ENCODE results near the gene ZSCAN26.
"Not testable (repeated sequence)": the region's sequence is repeated elsewhere in the genome, so short reads cannot be mapped to it uniquely, and the experiment has no call there.

Gene ZSCAN26

DNA sequence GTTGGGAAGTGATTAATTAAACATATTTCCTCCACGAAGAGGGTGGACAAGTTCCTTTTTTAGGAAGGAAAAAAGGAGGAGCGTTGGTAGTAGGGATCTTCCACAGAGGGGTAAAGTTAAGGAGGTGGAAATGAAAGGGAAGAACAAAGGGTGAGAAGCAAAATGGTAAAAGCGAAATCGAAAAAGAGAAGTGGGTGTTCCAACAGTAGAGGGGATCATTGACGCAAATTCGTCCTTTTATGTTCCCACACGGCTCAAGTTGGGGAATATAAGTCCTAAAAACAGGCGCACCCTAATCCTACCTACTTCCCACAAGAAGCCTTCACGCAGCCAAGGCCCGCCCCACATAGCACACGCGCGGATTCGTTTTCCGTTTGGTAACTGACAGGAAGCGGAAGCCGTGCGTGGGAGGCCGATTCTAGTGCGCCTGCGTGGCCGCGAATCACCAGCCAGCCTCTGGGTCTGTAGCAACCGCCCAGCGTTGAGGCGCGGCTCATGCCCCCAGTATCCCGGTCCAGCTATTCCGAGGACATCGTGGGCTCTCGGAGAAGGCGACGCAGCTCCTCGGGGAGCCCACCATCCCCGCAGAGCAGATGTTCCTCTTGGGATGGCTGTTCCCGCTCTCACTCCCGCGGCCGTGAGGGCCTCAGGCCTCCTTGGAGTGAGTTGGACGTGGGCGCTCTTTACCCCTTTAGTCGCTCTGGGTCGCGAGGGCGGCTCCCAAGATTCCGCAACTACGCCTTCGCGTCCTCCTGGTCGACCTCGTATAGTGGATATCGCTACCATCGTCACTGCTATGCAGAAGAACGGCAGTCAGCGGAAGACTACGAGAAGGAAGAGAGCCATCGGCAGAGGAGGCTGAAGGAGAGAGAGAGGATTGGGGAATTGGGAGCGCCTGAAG, 7.8 kb upstream of the ZSCAN26 start, which contains the start of gene NKAPL:
Gene NKAPL, plus strand, starts transcription at position 421 of the 901 bp plus-strand sequence. Its CDS starts 75 bp downstream, at position 496.
- DNase-seq = no peak

GRCh38 chr6:28263922-28264321, 3.0 kb upstream of the ZSCAN26 start:
- DNase-seq = no peak

DNA sequence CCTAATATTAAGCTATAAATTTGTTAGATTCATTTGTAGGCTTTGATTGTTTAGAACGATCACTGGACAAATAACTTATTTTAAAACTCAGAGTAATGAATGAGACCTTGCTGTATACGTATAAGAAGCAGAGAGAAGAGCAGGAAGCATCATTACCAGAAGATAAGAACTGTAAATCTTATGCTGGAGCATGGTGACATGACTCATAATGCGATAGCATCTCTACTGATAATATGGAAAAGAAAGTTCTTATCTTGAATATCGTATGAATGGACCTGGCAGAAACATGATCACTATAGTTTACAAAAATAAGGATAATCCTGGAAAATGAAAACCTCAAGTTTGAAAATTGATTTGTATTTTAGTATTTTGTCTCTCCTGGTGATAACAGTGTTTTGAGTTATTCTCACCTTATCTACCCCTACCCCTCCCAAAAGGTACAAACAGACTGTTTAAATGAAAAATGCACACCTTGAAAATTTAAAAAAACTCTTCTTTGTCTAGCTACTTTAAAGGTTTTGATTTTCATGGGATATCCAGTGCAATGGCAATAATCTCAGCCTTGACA, 2.0 kb upstream of the ZSCAN26 start:
- DNase-seq = no peak

- no peak for DNase-seq
These were observed 381 bp upstream of the ZSCAN26 start for GRCh38 chr6:28266563-28266961.

DNA sequence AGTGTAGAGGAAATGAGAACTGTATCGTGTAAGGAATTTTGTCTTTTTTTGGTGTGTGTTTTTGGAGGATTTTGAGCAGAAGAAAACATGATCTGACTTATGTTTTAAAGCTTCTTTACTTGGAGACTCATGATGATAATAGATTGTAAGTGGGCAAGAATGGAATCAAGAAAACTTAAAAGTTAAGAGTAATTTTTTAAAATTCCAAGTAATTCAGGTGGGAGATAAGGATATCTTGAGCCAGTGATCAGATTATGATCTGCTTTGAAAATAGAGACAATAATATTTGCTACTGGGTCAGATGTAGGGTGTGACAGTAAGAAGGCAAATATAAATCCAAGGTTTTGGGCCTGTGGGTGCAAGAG, 734 bp downstream of the ZSCAN26 start:
- DNase-seq = no peak

DNA sequence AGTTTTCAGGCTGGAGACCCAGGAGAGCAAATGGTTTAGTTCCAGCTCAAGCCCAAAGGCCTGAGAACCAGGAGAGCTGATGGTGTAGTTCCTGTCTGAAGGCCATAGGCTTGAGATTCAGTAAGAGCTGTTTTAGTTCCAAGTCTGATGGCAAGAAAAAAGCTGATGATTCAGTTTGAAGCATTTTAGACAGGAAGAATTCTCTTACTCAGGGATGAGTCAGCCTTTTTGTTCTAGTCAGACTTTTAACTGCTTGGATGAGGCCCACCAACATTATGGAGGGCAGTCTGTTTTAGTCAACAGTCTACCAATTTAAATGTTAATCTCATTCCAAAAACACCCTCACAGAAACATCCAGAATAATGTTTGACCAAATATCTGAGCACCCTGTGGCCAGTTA, 2.5 kb downstream of the ZSCAN26 start:
- no peak for DNase-seq

DNA sequence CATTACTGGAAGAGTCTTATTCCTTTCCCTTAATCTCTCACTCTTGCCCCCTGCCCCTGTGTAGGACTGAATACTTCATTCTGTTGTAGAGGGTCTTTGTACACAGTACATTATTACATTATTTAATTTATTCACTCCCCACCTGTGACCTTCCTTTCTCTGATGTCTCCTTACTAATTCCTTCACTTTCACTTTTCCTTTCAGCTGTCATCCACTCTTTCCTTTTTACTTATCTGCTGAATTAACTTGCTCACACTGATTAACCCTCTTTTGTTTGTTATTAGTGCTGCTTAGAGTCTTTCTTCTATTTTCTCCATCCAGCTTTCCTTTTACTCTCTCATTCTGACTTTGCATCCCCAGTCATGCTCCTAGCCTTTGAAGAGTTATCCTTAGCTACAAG, 7.9 kb downstream of the ZSCAN26 start:
- DNase-seq = no peak

DNA sequence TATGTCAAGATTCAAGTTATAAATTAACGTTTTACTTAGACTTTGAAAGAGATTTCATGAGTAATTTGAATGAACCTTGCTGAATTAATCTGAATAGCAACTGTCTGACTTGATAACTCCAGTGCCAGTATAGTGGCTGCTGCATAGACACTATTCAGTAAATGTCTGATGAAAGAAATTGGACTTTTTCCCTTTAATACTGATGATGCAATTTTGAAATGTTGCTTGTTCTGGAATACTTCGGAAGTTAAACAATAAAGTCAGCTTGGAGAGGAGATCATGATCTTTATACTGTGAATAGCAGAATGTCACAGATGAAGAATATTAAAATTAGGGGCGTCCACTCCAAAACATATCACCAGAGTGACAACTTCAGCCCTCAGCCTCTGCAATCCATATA, 10.8 kb downstream of the ZSCAN26 start:
- no peak for DNase-seq

GRCh38 chr6:28280595-28281287, 13.8 kb downstream of the ZSCAN26 start:
- DNase-seq = no peak

DNA sequence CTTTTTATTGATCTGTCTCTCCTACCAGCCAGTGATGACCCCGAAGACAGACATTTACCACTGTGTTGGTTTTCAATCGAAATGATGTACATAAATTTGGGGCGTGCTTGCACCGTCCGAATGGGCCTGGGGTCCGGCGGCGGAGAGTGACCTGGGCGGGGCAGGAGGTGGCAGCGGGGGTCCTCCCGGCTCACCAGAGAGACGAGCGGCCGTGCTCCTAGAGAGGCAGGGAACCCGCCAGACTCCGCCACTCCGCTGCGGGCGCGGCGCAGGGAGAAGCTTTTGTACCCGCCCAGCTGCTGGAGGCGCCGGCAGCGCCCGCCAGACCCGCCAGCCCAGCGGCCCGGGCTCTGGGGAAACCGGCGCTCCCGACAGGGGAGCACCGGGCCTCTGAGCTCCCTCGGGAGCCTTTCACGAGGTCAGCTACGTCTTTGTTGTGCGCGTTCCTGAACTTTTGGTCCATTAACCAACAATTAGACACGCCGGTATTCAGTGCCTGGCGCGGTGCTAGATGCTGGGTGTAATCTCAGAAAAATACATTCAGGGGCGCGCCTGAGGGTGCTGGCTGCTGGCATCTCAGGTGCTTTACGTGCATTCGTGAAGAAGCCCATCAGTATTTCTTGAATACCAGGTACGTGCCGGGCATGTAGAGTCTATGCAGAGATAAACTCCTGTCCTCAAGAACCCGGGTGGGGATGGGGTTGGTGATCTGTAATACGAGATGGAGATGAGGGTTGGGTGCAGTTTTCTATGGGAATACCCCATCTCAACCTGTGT, 14.5 kb downstream of the ZSCAN26 start, which contains the start of gene PGBD1:
Gene PGBD1, plus strand, starts transcription at position 285 of the 777 bp plus-strand sequence. CDS start 2,242 bp downstream, outside the sequence.
- peak; percentile 84 for DNase-seq

GRCh38 chr6:28282926-28283325, 16.0 kb downstream of the ZSCAN26 start:
- no peak for DNase-seq

DNA sequence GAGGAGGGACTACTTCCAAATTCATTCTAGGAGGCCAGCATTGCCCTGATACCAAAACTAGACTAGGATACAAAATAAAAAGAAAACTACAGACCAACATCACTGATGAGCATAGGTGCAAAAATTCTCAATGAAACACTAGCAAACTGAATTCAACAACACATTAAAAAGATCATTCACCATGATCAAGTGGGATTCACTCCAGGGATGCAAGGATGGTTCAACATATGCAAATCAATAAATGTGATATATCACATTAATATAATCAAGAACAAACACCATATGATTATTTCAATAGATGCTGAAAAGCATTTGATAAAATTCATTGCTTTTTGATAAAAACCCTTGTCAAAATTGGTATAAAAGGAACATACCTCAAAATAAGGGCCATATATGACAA, 24.6 kb downstream of the ZSCAN26 start:
- DNase-seq = no peak

- no peak for DNase-seq
These were observed 28.4 kb downstream of the ZSCAN26 start for GRCh38 chr6:28295326-28295725.

GRCh38 chr6:28296520-28297060, 29.6 kb downstream of the ZSCAN26 start:
- DNase-seq = no peak

- DNase-seq = no peak
These were observed 36.6 kb downstream of the ZSCAN26 start for GRCh38 chr6:28303570-28303969.

DNA sequence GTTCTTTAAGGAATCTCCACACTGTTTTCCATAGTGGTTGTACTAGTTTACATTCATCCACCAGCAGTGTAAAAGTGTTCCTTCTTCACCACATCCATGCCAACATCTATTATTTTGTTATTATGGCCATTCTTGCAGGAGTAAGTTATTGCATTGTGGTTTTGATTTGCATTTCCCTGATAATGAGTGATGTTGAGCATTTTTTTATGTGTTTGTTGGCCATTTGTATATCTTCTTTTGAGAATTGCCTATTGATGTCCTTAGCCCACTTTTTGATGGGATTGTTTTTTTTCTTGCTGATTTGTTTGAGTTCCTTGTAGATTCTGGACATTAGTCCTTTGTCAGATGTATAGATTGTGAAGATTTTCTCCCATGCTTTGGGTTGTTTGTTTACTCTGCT, 39.4 kb downstream of the ZSCAN26 start:
- not testable (repeated sequence) for DNase-seq

- DNase-seq = no peak
These were observed 44.3 kb downstream of the ZSCAN26 start for GRCh38 chr6:28311139-28311823.

DNA sequence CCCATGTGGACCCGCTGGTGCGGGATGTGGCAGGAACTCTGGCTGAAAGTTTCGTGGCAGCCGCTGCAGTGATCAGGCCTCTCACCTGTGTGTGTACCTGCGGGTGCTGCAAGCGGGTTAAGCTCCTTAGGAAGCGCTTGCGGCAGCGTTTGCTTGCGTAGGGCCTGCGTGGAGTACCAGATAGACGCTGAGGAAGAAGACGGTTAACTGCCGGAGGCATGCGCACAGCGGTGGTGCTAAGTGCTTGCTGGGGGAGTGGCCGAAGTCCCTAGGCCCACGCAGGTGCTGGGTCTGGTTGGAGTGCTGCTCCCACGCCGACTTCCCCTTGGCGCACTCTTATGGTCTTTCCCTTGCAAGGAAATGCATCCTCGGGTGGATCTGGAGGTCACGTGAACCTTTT, 46.0 kb downstream of the ZSCAN26 start:
- DNase-seq = no peak

DNA sequence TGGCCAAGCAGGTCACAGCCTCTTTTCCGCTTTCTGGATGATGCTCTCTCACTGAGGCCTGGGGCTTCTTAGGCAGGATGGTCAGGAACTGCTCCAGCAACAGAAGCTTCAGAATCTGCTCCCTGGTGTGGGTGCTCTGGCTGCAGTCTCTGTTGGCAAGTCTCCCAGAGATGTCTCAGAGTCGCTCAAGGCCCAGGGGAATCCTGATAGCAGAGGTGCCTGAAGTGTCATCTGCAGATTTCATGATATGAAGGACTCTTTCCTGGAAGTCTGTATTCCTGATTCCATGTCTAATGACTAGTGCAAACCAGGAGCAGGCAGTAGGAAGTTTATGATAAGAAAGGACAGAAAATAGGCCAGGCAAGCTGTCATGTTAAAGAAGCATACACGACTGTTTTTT, 48.7 kb downstream of the ZSCAN26 start:
- no peak for DNase-seq

- not testable (repeated sequence) for DNase-seq
These were observed 50.9 kb downstream of the ZSCAN26 start for GRCh38 chr6:28317866-28318265.

DNA sequence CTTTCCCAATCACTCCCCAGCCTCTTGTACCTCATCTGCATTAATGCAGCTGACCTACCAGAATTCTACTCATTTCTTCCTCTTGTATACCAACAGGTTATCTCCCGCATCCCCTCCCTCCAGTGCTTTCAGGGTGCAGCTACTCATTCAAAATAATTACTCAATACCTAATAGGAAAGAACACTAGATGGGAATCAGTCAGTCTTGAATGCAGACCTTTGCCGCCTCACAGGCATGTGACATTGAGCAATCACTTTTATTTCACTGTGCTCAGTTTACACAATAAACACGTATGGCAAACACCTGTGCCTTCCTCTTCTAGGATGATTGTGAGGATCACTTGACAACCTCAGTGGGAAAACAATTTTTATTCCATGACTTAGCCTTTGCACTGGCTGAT, 55.7 kb downstream of the ZSCAN26 start:
- no peak for DNase-seq

DNA sequence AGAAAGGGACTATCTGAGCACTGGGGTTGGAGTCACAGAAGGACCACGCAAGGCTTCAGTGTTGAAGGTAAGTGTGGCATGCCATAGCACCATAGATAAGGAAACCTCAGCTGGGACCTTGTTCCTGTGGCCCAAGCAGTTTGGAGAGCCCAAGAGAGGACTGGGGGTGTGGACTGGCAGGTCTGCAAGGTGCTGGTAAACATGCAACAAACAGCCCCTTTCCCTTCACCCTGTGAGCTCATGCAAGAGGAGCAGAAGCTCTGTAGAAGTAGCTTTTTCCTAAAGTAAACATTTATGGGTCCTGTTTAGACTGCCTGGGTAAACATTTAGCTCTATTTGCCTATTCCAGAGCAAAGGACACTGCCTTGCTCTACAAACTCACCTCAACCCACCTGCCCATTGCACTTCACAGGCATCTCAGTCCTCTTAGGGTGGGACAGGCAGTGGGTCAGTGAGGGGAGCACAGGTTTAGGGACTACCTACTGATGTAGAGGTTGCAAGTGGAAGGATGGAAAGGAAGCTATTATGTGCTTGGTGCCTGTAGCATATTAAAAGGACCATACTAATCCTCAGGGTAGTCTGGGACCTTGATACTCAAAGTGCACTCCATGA, 57.0 kb downstream of the ZSCAN26 start:
- no peak for DNase-seq
